ENCODE results near the gene BEX4. TPM values are rescaled to one million over a fixed set of nuclear protein-coding genes. Genes with fewer than 3 reads are reported as not detected.
"Not testable (repeated sequence)": the region's sequence is repeated elsewhere in the genome, so short reads cannot be mapped to it uniquely, and the experiment has no call there.

BEX4 gene
- total and polyA plus RNA-seq, 3 donors from 2014 or later, result 90.7 to 125 (median 104) TPM

- peak overlapping the region; percentile 64 to 78 for H3K4me3 ChIP-seq
- no peaks in the 10 kb centered on the region for H3K27me3 ChIP-seq
- peak overlapping the region; percentile 91 to 94 for H3K27ac ChIP-seq
- no peak for TF ChIP-seq CTCF (IDR thresholded peaks at IDR 0.05)
- TF ChIP-seq POLR2A (IDR thresholded peaks at IDR 0.05), result no peak
- H3K36me3 ChIP-seq (ENCODE audit: low read depth, missing control alignments), result no peaks in the 10 kb centered on the region
- DNase-seq, result peak; percentile 42
- intact Hi-C loops (cut with DNase I; ENCODE audit: low total_unique reads), result no loop called here
- H3K4me1 ChIP-seq, result no peaks in the 10 kb centered on the region
- WGBS, 2 donors, result 6% methylated on average over 24 of the region's 39 CpGs; no CpG with 5 or more reads in 1 of the 2 donors
- no peaks in the 10 kb centered on the region for H3K9me3 ChIP-seq
These were observed 600 bp downstream of the BEX4 start for GRCh38 chrX:103215425-103215991.

GRCh38 chrX:103220511-103221323 lies 5.8 kb downstream of the BEX4 start:
- H3K27me3 ChIP-seq, result no peaks in the 10 kb centered on the region
- H3K36me3 ChIP-seq (ENCODE audit: low read depth, missing control alignments), result no peaks in the 10 kb centered on the region
- intact Hi-C loops (cut with DNase I; ENCODE audit: low total_unique reads), result no loop called here
- H3K4me3 ChIP-seq, result no peak overlapping the region
- H3K9me3 ChIP-seq, result no peaks in the 10 kb centered on the region
- DNase-seq, result no peak
- H3K27ac ChIP-seq, result no peak overlapping the region
- no peak for TF ChIP-seq CTCF (IDR thresholded peaks at IDR 0.05)
- TF ChIP-seq POLR2A (IDR thresholded peaks at IDR 0.05), result no peak
- WGBS, 2 donors, result 25% methylated on average over 23 of the region's 39 CpGs; no CpG with 5 or more reads in 1 of the 2 donors
- no peaks in the 10 kb centered on the region for H3K4me1 ChIP-seq

- H3K27me3 ChIP-seq; H3K9me3 ChIP-seq; DNase-seq; H3K36me3 ChIP-seq (ENCODE audit: low read depth, missing control alignments); H3K4me3 ChIP-seq; intact Hi-C loops (cut with DNase I; ENCODE audit: low total_unique reads); H3K4me1 ChIP-seq; H3K27ac ChIP-seq: not testable (repeated sequence)
- 97% methylated on average over 4 of the region's 4 CpGs for WGBS, 2 donors
These were observed 11.0 kb downstream of the BEX4 start for GRCh38 chrX:103225918-103226317.

GRCh38 chrX:103233263-103233662 lies 18.4 kb downstream of the BEX4 start:
- 59 to 83% methylated on average over 2 of the region's 2 CpGs for WGBS, 2 donors
- H3K4me3 ChIP-seq, result no peak overlapping the region
- H3K27me3 ChIP-seq, result no peaks in the 10 kb centered on the region
- TF ChIP-seq CTCF (IDR thresholded peaks at IDR 0.05), result no peak
- intact Hi-C loops (cut with DNase I; ENCODE audit: low total_unique reads), result no loop called here
- H3K36me3 ChIP-seq (ENCODE audit: low read depth, missing control alignments), result no peaks in the 10 kb centered on the region
- no peak for DNase-seq
- no peaks in the 10 kb centered on the region for H3K4me1 ChIP-seq
- H3K9me3 ChIP-seq, result no peaks in the 10 kb centered on the region
- H3K27ac ChIP-seq, result no peak overlapping the region

GRCh38 chrX:103234869-103235268 lies 20.0 kb downstream of the BEX4 start:
- no peak for TF ChIP-seq CTCF (IDR thresholded peaks at IDR 0.05)
- no peak for TF ChIP-seq POLR2A (IDR thresholded peaks at IDR 0.05)
- Histone ChIP-seq H3K27me3 (no peaks in the 10 kb centered on the region), H3K4me3 (no peak overlapping the region), H3K4me1 (no peaks in the 10 kb centered on the region), H3K27ac (no peak overlapping the region), H3K9me3 (no peaks in the 10 kb centered on the region), H3K36me3 (ENCODE audit: low read depth, missing control alignments) (no peaks in the 10 kb centered on the region)
- intact Hi-C loops (cut with DNase I; ENCODE audit: low total_unique reads), result no loop called here
- DNase-seq, result no peak
- WGBS, 2 donors, result 87 to 96% methylated on average over 1 of the region's 1 CpG

- H3K4me1 ChIP-seq; DNase-seq; intact Hi-C loops (cut with DNase I; ENCODE audit: low total_unique reads); H3K27me3 ChIP-seq; H3K4me3 ChIP-seq; H3K9me3 ChIP-seq; H3K36me3 ChIP-seq (ENCODE audit: low read depth, missing control alignments); H3K27ac ChIP-seq: not testable (repeated sequence)
- WGBS, 2 donors, result 91 to 95% methylated on average over 2 of the region's 2 CpGs
These were observed 20.7 kb downstream of the BEX4 start for GRCh38 chrX:103235608-103236007.

Data from testis (tissue), 3 donors.